Neutrophil (primary cell): ENCODE results near the gene C2CD4C.
"Not testable (repeated sequence)": the region's sequence is repeated elsewhere in the genome, so short reads cannot be mapped to it uniquely, and the experiment has no call there.

Experiments
- H3K27ac ChIP-seq: fragments of 200-600 bp; sonication (generic); 2 replicates; pipeline ENCODE4 v1.5.1; 2016; ENCODE audit warnings: mild to moderate bottlenecking, moderate library complexity
- H3K27me3 ChIP-seq: fragments of 200-600 bp; sonication (generic); 2 replicates; pipeline ENCODE4 v1.6.0; 2016; ENCODE audit warnings: mild to moderate bottlenecking
- H3K36me3 ChIP-seq: fragments of 200-600 bp; sonication (generic); 2 replicates; pipeline ENCODE4 v1.5.1; 2017
- H3K4me1 ChIP-seq, 2 experiments: fragments of 200-600 bp in 1 of 2; sonication (generic) in 1 of 2; 1 replicate in 1 of 2; 2 replicates in 1 of 2; pipeline versions ENCODE4 v1.5.1 to v1.6.1; 2013 to 2016; ENCODE audit warnings: low read depth in 1 of 2, low read length in 1 of 2, mild to moderate bottlenecking in 1 of 2, moderate library complexity in 1 of 2; ENCODE audit not compliant: control insufficient read depth in 1 of 2, insufficient read depth in 1 of 2
- H3K4me3 ChIP-seq, 2 experiments: fragments of 200-600 bp in 1 of 2; sonication (generic) in 1 of 2; 1 replicate in 1 of 2; 2 replicates in 1 of 2; pipeline ENCODE4 v1.5.1; 2013 to 2016; ENCODE audit warnings: low read depth in 1 of 2, low read length in 1 of 2, mild to moderate bottlenecking in 1 of 2, moderate library complexity in 1 of 2
- H3K9me3 ChIP-seq: fragments of 200-600 bp; sonication (generic); 2 replicates; pipeline ENCODE4 v1.5.1; 2016
- TF ChIP-seq, protein P1 (sequence below): fragments of 200-600 bp; sonication (generic); IDR thresholded peaks from 2 replicates; pipeline ENCODE4 v1.5.1; 2016; ENCODE audit warnings: antibody characterized with exemption

The C2CD4C gene

DNA sequence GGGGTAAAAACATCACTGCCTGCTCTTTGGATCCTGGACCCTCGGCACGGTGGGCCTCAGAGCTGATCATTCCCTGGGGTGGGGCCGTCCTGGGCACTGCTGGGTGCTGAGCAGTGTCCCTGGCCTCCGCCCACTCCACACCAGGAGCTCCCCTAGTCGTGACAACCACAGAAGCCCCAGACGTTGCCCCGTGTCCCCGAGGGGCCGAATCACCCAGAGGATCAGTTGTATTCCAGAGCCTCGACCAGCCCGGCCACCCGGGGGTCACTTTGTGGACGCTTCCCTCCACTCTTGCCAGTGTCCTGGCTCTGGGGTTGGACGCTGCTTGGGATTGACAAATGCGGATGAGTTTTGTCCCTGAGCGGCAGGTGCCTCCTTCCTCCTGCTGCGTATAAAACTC lies 10.2 kb downstream of the C2CD4C start:
- Histone ChIP-seq H3K9me3 (no peaks in the 10 kb centered on the region), H3K36me3 (no peaks in the 10 kb centered on the region), H3K27me3 (no peaks in the 10 kb centered on the region), H3K4me1 (no peaks in the 10 kb centered on the region), H3K27ac (no peak overlapping the region), H3K4me3 (no peak overlapping the region)
- TF ChIP-seq, protein P1, sequence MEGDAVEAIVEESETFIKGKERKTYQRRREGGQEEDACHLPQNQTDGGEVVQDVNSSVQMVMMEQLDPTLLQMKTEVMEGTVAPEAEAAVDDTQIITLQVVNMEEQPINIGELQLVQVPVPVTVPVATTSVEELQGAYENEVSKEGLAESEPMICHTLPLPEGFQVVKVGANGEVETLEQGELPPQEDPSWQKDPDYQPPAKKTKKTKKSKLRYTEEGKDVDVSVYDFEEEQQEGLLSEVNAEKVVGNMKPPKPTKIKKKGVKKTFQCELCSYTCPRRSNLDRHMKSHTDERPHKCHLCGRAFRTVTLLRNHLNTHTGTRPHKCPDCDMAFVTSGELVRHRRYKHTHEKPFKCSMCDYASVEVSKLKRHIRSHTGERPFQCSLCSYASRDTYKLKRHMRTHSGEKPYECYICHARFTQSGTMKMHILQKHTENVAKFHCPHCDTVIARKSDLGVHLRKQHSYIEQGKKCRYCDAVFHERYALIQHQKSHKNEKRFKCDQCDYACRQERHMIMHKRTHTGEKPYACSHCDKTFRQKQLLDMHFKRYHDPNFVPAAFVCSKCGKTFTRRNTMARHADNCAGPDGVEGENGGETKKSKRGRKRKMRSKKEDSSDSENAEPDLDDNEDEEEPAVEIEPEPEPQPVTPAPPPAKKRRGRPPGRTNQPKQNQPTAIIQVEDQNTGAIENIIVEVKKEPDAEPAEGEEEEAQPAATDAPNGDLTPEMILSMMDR: no peak

DNA sequence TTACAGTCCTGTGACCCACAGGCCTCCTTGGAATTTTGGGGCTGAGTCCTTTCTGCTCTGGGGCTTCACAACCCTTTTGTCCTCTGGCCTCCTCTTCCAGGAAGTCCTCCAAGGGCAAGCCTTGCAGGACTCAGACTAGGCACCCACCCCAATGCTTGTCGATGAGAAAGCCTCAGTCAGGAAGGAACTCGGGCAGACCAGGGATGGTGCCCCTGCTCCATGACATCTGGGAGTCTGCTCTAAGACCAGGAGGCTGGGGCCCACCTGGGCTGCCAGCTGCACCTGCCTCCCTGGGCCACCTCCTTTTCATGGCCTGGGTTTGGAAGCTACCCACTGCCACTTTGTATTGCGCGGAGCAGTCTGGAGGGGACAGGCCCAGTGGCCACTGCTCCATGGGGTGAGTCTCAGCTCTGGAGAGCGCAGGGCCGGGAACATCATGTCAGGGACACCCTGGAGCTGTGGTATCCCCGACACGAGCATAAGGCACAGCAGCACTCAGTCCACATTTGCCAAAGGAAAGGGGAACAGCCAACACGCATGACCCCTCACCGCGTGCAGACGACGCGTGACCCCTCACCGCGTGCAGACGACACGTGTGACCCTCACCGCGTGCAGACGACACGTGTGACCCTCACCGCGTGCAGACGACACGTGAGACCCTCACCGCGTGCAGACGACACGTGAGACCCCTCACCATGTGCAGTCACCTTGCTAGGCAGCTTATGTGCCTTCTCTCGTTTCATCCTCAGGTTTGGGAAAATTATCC lies 10.8 kb downstream of the C2CD4C start:
- H3K9me3 ChIP-seq: no peaks in the 10 kb centered on the region
- no peaks in the 10 kb centered on the region for H3K36me3 ChIP-seq
- H3K27ac ChIP-seq: no peak overlapping the region
- TF ChIP-seq, protein P1: no peak
- no peaks in the 10 kb centered on the region for H3K27me3 ChIP-seq
- no peak overlapping the region for H3K4me3 ChIP-seq
- H3K4me1 ChIP-seq: no peaks in the 10 kb centered on the region

DNA sequence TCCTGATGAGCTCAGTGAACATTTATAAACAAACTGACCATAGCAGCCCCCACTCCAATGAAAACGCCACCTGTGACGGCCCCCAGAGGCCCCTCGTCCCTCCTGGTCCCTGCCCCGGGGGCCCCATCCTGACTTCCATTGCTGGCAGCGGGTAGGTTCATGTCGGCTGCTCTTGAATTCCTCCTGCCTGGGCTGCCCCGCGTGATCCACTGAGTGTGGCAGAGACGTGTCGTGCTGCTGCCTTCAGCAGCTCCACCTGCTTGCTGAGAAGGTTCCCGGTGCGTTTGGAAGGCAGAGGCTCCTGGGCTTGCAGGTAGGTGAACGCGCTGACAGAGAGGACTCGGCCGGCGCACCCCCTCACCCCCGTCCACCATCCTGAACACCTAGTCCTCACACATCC lies 11.6 kb downstream of the C2CD4C start:
- Histone ChIP-seq H3K27ac (no peak overlapping the region), H3K36me3 (no peaks in the 10 kb centered on the region), H3K9me3 (no peaks in the 10 kb centered on the region), H3K4me1 (no peaks in the 10 kb centered on the region), H3K4me3 (no peak overlapping the region), H3K27me3 (no peaks in the 10 kb centered on the region)
- TF ChIP-seq, protein P1: no peak

GRCh38 chr19:395467-395866 lies 13.5 kb downstream of the C2CD4C start:
- Histone ChIP-seq H3K27ac (no peak overlapping the region), H3K4me1 (no peaks in the 10 kb centered on the region), H3K9me3 (no peaks in the 10 kb centered on the region), H3K36me3 (no peaks in the 10 kb centered on the region), H3K27me3 (peaks cover under 1% of the 10 kb centered on the region), H3K4me3 (no peak overlapping the region)
- TF ChIP-seq, protein P1: no peak

DNA sequence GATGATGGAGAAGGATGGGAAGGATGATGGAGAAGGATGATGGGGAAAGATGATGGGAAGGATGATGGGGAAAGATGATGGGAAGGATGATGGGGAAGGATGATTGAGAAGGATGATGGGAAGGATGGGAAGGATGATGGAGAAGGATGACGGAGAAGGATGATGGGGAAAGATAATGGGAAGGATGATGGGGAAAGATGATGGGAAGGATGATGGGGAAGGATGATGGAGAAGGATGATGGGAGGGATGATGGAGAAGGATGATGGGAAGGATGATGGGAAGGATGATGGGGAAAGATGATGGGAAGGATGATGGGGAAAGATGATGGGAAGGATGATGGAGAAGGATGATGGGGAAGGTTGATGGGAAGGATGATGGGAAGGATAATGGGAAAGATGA lies 14.1 kb downstream of the C2CD4C start:
- H3K27ac ChIP-seq, H3K4me3 ChIP-seq, H3K4me1 ChIP-seq, H3K27me3 ChIP-seq, H3K36me3 ChIP-seq, H3K9me3 ChIP-seq: not testable (repeated sequence)

- not testable (repeated sequence) for H3K9me3 ChIP-seq, H3K4me3 ChIP-seq, H3K27ac ChIP-seq, H3K4me1 ChIP-seq, H3K36me3 ChIP-seq
- H3K27me3 ChIP-seq: peaks cover 15% of the 10 kb centered on the region
Observed at GRCh38 chr19:393560-393959, 15.4 kb downstream of the C2CD4C start.
